ENCODE results near the gene CAPN5. TPM values are rescaled to one million over a fixed set of nuclear protein-coding genes. Genes with fewer than 3 reads are reported as not detected.

CAPN5 gene
- total and polyA plus RNA-seq, 2 experiments from 2014 or later, result 10.2 to 32.2 TPM

DNA sequence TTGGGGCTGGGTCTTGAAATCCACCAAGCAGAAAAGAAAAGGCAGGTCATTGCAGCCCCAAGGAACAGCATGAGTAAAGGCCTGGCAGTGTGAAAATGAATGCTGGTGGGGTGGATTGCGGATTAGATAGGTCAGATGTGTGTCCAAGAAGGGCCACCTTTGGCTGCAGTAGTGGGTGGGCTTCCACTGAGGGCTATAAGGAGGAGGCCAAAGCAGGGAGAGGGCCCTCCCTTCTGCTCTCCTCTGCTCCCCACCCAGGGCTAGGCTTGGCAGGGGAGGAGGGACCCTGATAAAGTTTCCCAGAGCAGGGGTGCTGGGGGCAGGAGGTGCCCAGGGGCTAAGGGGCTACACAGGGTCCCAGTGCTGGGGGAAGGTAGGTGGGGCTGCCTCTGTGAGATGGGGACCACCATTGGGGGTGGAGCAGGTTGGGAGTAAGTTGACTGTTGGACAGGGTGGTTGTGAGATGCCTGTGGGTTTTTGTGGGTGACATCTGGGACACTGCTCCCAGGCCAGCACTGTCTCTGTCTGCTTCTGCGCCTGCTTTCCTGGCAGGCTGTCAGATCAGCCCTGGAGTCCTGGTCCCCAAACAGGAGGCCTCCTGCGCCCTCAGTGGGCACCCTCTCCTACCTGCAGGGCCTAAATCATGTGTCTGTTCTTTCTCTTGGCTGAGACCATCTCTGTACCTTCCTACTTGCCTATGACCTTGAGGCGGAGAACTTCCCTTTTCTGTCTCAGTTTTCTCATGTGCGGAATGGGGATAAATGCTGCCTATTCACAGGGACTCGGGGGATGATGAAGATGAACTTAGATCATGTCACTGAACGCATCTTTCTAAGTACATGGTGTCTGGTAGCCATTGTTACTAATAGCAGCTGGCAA is 1.9 kb downstream of the CAPN5 start:
- Mint-ChIP-seq H3K4me1 (peaks cover 24% of the 10 kb centered on the region), H3K9me3 (no peaks in the 10 kb centered on the region), H3K27me3 (ENCODE audit: insufficient read depth, low read depth, poor library complexity) (peaks cover 32% of the 10 kb centered on the region), H3K36me3 (ENCODE audit: low read depth) (no peaks in the 10 kb centered on the region), H3K27ac (no peak overlapping the region), H3K4me3 (no peak overlapping the region)
- Histone ChIP-seq H3K27me3 (ENCODE audit: insufficient read depth) (no peaks in the 10 kb centered on the region), H3K4me2 (peak overlapping the region; percentile 92; the same call in 1 of the 2 replicates), H3K4me3 (no peak overlapping the region), H3K79me2 (replicated peaks; ENCODE audit: insufficient read depth) (no peaks in the 10 kb centered on the region), H3F3A (replicated peaks; ENCODE audit: low read depth) (peaks cover 10% of the 10 kb centered on the region), H4K20me1 (replicated peaks; ENCODE audit: insufficient read depth) (no peaks in the 10 kb centered on the region), H3K36me3 (ENCODE audit: insufficient read depth) (no peaks in the 10 kb centered on the region), H3K9me2 (ENCODE audit: insufficient read depth) (no peaks in the 10 kb centered on the region), H3K4me1 (ENCODE audit: insufficient read depth) (peaks cover 12% of the 10 kb centered on the region; the same call in 1 of the 2 replicates), H2AFZ (no peak overlapping the region), H3K27ac (ENCODE audit: low read depth) (no peak overlapping the region)
- DNase-seq (ENCODE audit: low spot score) (no peak), ATAC-seq (no peak)
- TF ChIP-seq, protein P1, sequence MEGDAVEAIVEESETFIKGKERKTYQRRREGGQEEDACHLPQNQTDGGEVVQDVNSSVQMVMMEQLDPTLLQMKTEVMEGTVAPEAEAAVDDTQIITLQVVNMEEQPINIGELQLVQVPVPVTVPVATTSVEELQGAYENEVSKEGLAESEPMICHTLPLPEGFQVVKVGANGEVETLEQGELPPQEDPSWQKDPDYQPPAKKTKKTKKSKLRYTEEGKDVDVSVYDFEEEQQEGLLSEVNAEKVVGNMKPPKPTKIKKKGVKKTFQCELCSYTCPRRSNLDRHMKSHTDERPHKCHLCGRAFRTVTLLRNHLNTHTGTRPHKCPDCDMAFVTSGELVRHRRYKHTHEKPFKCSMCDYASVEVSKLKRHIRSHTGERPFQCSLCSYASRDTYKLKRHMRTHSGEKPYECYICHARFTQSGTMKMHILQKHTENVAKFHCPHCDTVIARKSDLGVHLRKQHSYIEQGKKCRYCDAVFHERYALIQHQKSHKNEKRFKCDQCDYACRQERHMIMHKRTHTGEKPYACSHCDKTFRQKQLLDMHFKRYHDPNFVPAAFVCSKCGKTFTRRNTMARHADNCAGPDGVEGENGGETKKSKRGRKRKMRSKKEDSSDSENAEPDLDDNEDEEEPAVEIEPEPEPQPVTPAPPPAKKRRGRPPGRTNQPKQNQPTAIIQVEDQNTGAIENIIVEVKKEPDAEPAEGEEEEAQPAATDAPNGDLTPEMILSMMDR (conservative IDR thresholded peaks at IDR 0.05; ENCODE audit: low read depth in 2 of 2), result no peak

DNA sequence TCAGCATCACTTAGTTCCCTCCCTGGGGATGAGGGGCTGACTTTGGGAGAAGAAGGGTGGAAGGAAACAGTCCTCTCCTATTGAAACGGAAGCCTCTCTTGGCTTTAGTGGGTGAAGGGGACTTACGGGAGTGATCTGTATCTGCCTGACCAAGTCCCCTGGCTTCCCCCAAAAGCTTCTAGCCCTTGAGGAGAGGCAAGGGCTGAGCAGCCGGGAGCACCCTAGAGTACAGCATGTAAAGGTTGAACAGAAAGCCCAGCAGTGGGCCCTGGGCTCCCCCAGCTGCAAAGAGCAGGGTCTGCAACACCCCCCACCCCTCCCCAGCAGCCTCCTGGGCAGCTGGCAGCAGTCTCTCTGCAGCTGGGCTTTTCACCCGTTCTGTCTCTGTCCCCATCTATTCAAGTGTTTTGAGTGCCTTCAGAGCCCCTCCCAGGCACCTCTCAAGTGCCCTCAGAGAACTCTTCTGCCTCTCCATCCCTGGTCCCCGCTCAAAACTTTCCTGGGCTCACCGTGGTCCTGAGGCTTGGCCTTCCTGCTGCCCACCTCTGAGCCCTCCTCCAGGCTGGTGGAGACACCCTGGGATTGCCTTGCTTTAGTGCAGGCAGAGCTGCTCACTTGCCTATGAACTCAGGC is 2.7 kb downstream of the CAPN5 start:
- ATAC-seq, result no peak
- H3K27ac Mint-ChIP-seq, result no peak overlapping the region
- Histone ChIP-seq H3K27me3 (ENCODE audit: insufficient read depth) (no peaks in the 10 kb centered on the region), H4K20me1 (replicated peaks; ENCODE audit: insufficient read depth) (no peaks in the 10 kb centered on the region), H3K4me2 (no peak overlapping the region), H3F3A (replicated peaks; ENCODE audit: low read depth) (peaks cover 10% of the 10 kb centered on the region), H3K36me3 (ENCODE audit: insufficient read depth) (no peaks in the 10 kb centered on the region), H3K4me3 (no peak overlapping the region), H2AFZ (no peak overlapping the region), H3K9me2 (ENCODE audit: insufficient read depth) (no peaks in the 10 kb centered on the region), H3K27ac (ENCODE audit: low read depth) (no peak overlapping the region), H3K79me2 (replicated peaks; ENCODE audit: insufficient read depth) (no peaks in the 10 kb centered on the region), H3K4me1 (ENCODE audit: insufficient read depth) (peaks cover 12% of the 10 kb centered on the region; the same call in 1 of the 2 replicates)
- peaks cover 26% of the 10 kb centered on the region for H3K4me1 Mint-ChIP-seq
- H3K27me3 Mint-ChIP-seq (ENCODE audit: insufficient read depth, low read depth, poor library complexity), result peaks cover 30% of the 10 kb centered on the region
- H3K36me3 Mint-ChIP-seq (ENCODE audit: low read depth), result no peaks in the 10 kb centered on the region
- H3K4me3 Mint-ChIP-seq, result no peak overlapping the region
- no peaks in the 10 kb centered on the region for H3K9me3 Mint-ChIP-seq
- DNase-seq (ENCODE audit: low spot score), result no peak
- TF ChIP-seq EZH2phosphoT487 (IDR thresholded peaks at IDR 0.05; ENCODE audit: unreplicated experiment) (no peak), ZNF331 (CRISPR knock-in tag; IDR thresholded peaks at IDR 0.05; ENCODE audit: low read depth) (no peak), JUNB (IDR thresholded peaks at IDR 0.05; ENCODE audit: unreplicated experiment) (no peak), CREB1 (CRISPR knock-in tag; IDR thresholded peaks at IDR 0.05; ENCODE audit: low read depth) (no peak), ZNF114 (CRISPR knock-in tag; IDR thresholded peaks at IDR 0.05) (no peak)
- TF ChIP-seq, protein P2, sequence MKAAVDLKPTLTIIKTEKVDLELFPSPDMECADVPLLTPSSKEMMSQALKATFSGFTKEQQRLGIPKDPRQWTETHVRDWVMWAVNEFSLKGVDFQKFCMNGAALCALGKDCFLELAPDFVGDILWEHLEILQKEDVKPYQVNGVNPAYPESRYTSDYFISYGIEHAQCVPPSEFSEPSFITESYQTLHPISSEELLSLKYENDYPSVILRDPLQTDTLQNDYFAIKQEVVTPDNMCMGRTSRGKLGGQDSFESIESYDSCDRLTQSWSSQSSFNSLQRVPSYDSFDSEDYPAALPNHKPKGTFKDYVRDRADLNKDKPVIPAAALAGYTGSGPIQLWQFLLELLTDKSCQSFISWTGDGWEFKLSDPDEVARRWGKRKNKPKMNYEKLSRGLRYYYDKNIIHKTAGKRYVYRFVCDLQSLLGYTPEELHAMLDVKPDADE (IDR thresholded peaks at IDR 0.05), result no peak
- TF ChIP-seq, protein P3, sequence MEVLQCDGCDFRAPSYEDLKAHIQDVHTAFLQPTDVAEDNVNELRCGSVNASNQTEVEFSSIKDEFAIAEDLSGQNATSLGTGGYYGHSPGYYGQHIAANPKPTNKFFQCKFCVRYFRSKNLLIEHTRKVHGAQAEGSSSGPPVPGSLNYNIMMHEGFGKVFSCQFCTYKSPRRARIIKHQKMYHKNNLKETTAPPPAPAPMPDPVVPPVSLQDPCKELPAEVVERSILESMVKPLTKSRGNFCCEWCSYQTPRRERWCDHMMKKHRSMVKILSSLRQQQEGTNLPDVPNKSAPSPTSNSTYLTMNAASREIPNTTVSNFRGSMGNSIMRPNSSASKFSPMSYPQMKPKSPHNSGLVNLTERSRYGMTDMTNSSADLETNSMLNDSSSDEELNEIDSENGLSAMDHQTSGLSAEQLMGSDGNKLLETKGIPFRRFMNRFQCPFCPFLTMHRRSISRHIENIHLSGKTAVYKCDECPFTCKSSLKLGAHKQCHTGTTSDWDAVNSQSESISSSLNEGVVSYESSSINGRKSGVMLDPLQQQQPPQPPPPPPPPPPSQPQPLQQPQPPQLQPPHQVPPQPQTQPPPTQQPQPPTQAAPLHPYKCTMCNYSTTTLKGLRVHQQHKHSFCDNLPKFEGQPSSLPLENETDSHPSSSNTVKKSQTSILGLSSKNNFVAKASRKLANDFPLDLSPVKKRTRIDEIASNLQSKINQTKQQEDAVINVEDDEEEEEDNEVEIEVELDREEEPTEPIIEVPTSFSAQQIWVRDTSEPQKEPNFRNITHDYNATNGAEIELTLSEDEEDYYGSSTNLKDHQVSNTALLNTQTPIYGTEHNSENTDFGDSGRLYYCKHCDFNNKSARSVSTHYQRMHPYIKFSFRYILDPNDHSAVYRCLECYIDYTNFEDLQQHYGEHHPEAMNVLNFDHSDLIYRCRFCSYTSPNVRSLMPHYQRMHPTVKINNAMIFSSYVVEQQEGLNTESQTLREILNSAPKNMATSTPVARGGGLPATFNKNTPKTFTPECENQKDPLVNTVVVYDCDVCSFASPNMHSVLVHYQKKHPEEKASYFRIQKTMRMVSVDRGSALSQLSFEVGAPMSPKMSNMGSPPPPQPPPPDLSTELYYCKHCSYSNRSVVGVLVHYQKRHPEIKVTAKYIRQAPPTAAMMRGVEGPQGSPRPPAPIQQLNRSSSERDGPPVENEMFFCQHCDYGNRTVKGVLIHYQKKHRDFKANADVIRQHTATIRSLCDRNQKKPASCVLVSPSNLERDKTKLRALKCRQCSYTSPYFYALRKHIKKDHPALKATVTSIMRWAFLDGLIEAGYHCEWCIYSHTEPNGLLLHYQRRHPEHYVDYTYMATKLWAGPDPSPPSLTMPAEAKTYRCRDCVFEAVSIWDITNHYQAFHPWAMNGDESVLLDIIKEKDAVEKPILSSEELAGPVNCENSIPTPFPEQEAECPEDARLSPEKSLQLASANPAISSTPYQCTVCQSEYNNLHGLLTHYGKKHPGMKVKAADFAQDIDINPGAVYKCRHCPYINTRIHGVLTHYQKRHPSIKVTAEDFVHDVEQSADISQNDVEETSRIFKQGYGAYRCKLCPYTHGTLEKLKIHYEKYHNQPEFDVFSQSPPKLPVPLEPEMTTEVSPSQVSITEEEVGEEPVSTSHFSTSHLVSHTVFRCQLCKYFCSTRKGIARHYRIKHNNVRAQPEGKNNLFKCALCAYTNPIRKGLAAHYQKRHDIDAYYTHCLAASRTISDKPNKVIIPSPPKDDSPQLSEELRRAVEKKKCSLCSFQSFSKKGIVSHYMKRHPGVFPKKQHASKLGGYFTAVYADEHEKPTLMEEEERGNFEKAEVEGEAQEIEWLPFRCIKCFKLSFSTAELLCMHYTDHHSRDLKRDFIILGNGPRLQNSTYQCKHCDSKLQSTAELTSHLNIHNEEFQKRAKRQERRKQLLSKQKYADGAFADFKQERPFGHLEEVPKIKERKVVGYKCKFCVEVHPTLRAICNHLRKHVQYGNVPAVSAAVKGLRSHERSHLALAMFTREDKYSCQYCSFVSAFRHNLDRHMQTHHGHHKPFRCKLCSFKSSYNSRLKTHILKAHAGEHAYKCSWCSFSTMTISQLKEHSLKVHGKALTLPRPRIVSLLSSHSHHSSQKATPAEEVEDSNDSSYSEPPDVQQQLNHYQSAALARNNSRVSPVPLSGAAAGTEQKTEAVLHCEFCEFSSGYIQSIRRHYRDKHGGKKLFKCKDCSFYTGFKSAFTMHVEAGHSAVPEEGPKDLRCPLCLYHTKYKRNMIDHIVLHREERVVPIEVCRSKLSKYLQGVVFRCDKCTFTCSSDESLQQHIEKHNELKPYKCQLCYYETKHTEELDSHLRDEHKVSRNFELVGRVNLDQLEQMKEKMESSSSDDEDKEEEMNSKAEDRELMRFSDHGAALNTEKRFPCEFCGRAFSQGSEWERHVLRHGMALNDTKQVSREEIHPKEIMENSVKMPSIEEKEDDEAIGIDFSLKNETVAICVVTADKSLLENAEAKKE (CRISPR knock-in tag; IDR thresholded peaks at IDR 0.05), result no peak

Data from GM23338 (cell line).